Mesodermal cell (in vitro differentiated cells): ENCODE data around the gene ISCU.

Experiments
- H3K27ac ChIP-seq: 2 replicates; pipeline ENCODE4 v1.7.0; 2013; ENCODE audit warnings: mild to moderate bottlenecking, low read depth, low read length, moderate library complexity; ENCODE audit not compliant: severe bottlenecking
- H3K36me3 ChIP-seq: 2 replicates; pipeline ENCODE4 v1.7.1; 2013; ENCODE audit warnings: mild to moderate bottlenecking, low read length, moderate library complexity; ENCODE audit not compliant: control insufficient read depth, insufficient read depth
- H3K4me1 ChIP-seq: one replicate; pipeline ENCODE4 v1.7.1; 2013; ENCODE audit warnings: mild to moderate bottlenecking, low read length; ENCODE audit not compliant: insufficient read depth, control insufficient read depth, poor library complexity, severe bottlenecking
- H3K4me3 ChIP-seq: 2 replicates; pipeline ENCODE4 v1.7.0; 2013; ENCODE audit warnings: low read length, control low read depth, mild to moderate bottlenecking; ENCODE audit not compliant: insufficient read depth, poor library complexity, severe bottlenecking; ENCODE audit errors: extremely low read depth
- H3K9me3 ChIP-seq: 2 replicates; pipeline ENCODE4 v1.7.1; 2013; ENCODE audit warnings: mild to moderate bottlenecking, low read length, moderate library complexity; ENCODE audit not compliant: control insufficient read depth
- WGBS, 2 experiments: methylation state at CpG; one replicate each; pipeline ENCODE4 v1.1.5; 2013; ENCODE audit warnings: missing lambda C conversion rate in 2 of 2; ENCODE audit not compliant: insufficient coverage in 2 of 2; 5-methylcytosine and 5-hydroxymethylcytosine counted together

Gene ISCU

GRCh38 chr12:108605690-108606406 lies 43.5 kb downstream of the ISCU start:
- Histone ChIP-seq H3K4me1 (peaks cover 9% of the 10 kb centered on the region), H3K36me3 (no peaks in the 10 kb centered on the region), H3K27ac (no peak overlapping the region), H3K4me3 (no peak overlapping the region), H3K9me3 (no peaks in the 10 kb centered on the region)
- 94 to 100% methylated on average over 3 to 4 of the region's 4 CpGs for WGBS, 2 experiments

GRCh38 chr12:108606492-108606891 lies 44.1 kb downstream of the ISCU start:
- H3K4me3 ChIP-seq = no peak overlapping the region
- no peaks in the 10 kb centered on the region for H3K9me3 ChIP-seq
- no peaks in the 10 kb centered on the region for H3K36me3 ChIP-seq
- no peak overlapping the region for H3K27ac ChIP-seq
- H3K4me1 ChIP-seq = peaks cover 9% of the 10 kb centered on the region
- 89 to 92% methylated on average over 8 to 9 of the region's 9 CpGs for WGBS, 2 experiments

- Histone ChIP-seq H3K9me3 (no peaks in the 10 kb centered on the region), H3K36me3 (no peaks in the 10 kb centered on the region), H3K4me1 (peaks cover 13% of the 10 kb centered on the region), H3K4me3 (no peak overlapping the region), H3K27ac (no peak overlapping the region)
- 85 to 91% methylated on average over 6 to 9 of the region's 10 CpGs for WGBS, 2 experiments
These were observed 45.7 kb downstream of the ISCU start for GRCh38 chr12:108607981-108608600.

GRCh38 chr12:108608616-108609015 lies 46.2 kb downstream of the ISCU start:
- Histone ChIP-seq H3K36me3 (no peaks in the 10 kb centered on the region), H3K4me3 (no peak overlapping the region), H3K27ac (no peak overlapping the region), H3K4me1 (peaks cover 14% of the 10 kb centered on the region), H3K9me3 (no peaks in the 10 kb centered on the region)
- 92 to 93% methylated on average over 5 of the region's 5 CpGs for WGBS, 2 experiments

GRCh38 chr12:108609537-108610335 lies 47.3 kb downstream of the ISCU start:
- H3K27ac ChIP-seq = no peak overlapping the region
- 74 to 79% methylated on average over 14 to 16 of the region's 21 CpGs for WGBS, 2 experiments

GRCh38 chr12:108610336-108610815 lies 48.0 kb downstream of the ISCU start:
- Histone ChIP-seq H3K36me3 (no peaks in the 10 kb centered on the region), H3K27ac (no peak overlapping the region), H3K4me1 (peaks cover 14% of the 10 kb centered on the region), H3K4me3 (no peak overlapping the region), H3K9me3 (no peaks in the 10 kb centered on the region)
- 89 to 97% methylated on average over 6 to 7 of the region's 8 CpGs for WGBS, 2 experiments

More at GRCh38 chr12:108609537-108610335, 47.3 kb downstream of the ISCU start:
- Histone ChIP-seq H3K4me1 (peaks cover 14% of the 10 kb centered on the region), H3K36me3 (no peaks in the 10 kb centered on the region), H3K9me3 (no peaks in the 10 kb centered on the region), H3K4me3 (no peak overlapping the region)

GRCh38 chr12:108610856-108611605 lies 48.6 kb downstream of the ISCU start:
- no peak overlapping the region for H3K4me3 ChIP-seq
- 92 to 93% methylated on average over 11 to 13 of the region's 15 CpGs for WGBS, 2 experiments
- H3K4me1 ChIP-seq = peaks cover 14% of the 10 kb centered on the region
- peaks cover 6% of the 10 kb centered on the region for H3K9me3 ChIP-seq
- H3K36me3 ChIP-seq = no peaks in the 10 kb centered on the region
- H3K27ac ChIP-seq = no peak overlapping the region

GRCh38 chr12:108611884-108612415 lies 49.6 kb downstream of the ISCU start:
- Histone ChIP-seq H3K4me1 (peaks cover 14% of the 10 kb centered on the region), H3K9me3 (peaks cover 8% of the 10 kb centered on the region), H3K4me3 (no peak overlapping the region), H3K36me3 (no peaks in the 10 kb centered on the region), H3K27ac (no peak overlapping the region)
- 50 to 65% methylated on average over 4 to 5 of the region's 5 CpGs for WGBS, 2 experiments

- Histone ChIP-seq H3K36me3 (no peaks in the 10 kb centered on the region), H3K9me3 (peaks cover 8% of the 10 kb centered on the region), H3K4me3 (no peak overlapping the region), H3K27ac (no peak overlapping the region), H3K4me1 (peaks cover 14% of the 10 kb centered on the region)
- 54 to 79% methylated on average over 7 to 8 of the region's 8 CpGs for whole genome bisulfite sequencing, 2 experiments
These were observed 50.4 kb downstream of the ISCU start for GRCh38 chr12:108612788-108613282.

GRCh38 chr12:108613548-108613947 lies 51.2 kb downstream of the ISCU start:
- no peak overlapping the region for H3K27ac ChIP-seq
- 71 to 86% methylated on average over 1 to 8 of the region's 9 CpGs for WGBS, 2 experiments

More at GRCh38 chr12:108613548-108613947, 51.2 kb downstream of the ISCU start:
- Histone ChIP-seq H3K4me1 (peaks cover 14% of the 10 kb centered on the region), H3K9me3 (peaks cover 8% of the 10 kb centered on the region), H3K4me3 (no peak overlapping the region), H3K36me3 (no peaks in the 10 kb centered on the region)
